Activated CD8-positive, alpha-beta memory T cell treated with anti-CD3 and anti-CD28 coated beads for 4 hours (primary cell): Measurements from ENCODE around the gene FASLG.

Experiments used
- DNase-seq, 2 donors: peaks; one replicate each; pipeline ENCODE4 v3.0.0-alpha.2; 2020; ENCODE audit warnings: low read depth in 2 of 2

FASLG gene

GRCh38 chr1:172646653-172647052 lies 12.2 kb upstream of the FASLG start:
- no peak for DNase-seq

- DNase-seq: no peak
Measured at GRCh38 chr1:172647110-172647564, 11.8 kb upstream of the FASLG start.

GRCh38 chr1:172647987-172648386 lies 10.9 kb upstream of the FASLG start:
- DNase-seq: no peak

GRCh38 chr1:172650474-172651193 lies 8.3 kb upstream of the FASLG start:
- DNase-seq: no peak

GRCh38 chr1:172653015-172653709 lies 5.7 kb upstream of the FASLG start:
- DNase-seq: no peak

GRCh38 chr1:172654535-172654934 lies 4.4 kb upstream of the FASLG start:
- DNase-seq: no peak

- DNase-seq: no peak
Measured at GRCh38 chr1:172656576-172656975, 2.3 kb upstream of the FASLG start.

- no peak for DNase-seq
Measured at GRCh38 chr1:172657586-172657985, 1.3 kb upstream of the FASLG start.

GRCh38 chr1:172661107-172661506 lies 2.2 kb downstream of the FASLG start:
- DNase-seq: no peak

- DNase-seq: peak; percentile 78 to 84
Measured at GRCh38 chr1:172662464-172663109, 3.7 kb downstream of the FASLG start.

- no peak for DNase-seq
Measured at GRCh38 chr1:172663732-172664131, 4.8 kb downstream of the FASLG start.

GRCh38 chr1:172668097-172668496 lies 9.2 kb downstream of the FASLG start:
- DNase-seq: no peak

- no peak for DNase-seq
Measured at GRCh38 chr1:172669011-172669410, 10.1 kb downstream of the FASLG start.

GRCh38 chr1:172670316-172670715 lies 11.4 kb downstream of the FASLG start:
- DNase-seq: no peak

- no peak for DNase-seq
Measured at GRCh38 chr1:172670791-172671190, 11.9 kb downstream of the FASLG start.

GRCh38 chr1:172671591-172671990 lies 12.7 kb downstream of the FASLG start:
- no peak for DNase-seq

- DNase-seq: no peak
Measured at GRCh38 chr1:172672720-172673119, 13.8 kb downstream of the FASLG start.

GRCh38 chr1:172673761-172674160 lies 14.9 kb downstream of the FASLG start:
- no peak for DNase-seq

- DNase-seq: no peak
Measured at GRCh38 chr1:172674831-172675613, 16.1 kb downstream of the FASLG start.

- no peak for DNase-seq
Measured at GRCh38 chr1:172679000-172679772, 20.3 kb downstream of the FASLG start.

- no peak for DNase-seq
Measured at GRCh38 chr1:172680244-172680643, 21.3 kb downstream of the FASLG start.
